GM19240 (cell line): ENCODE results near the gene HBEGF.

ENCODE experiments used
- DNase-seq: peaks from one replicate; pipeline ENCODE4 v3.0.0; 2011; ENCODE audit warnings: low spot score; ENCODE audit not compliant: insufficient read length

Gene HBEGF

GRCh38 chr5:140346348-140347221 lies at the start of gene HBEGF:
Gene HBEGF (minus strand): TSS chr5:140346603. CDS start chr5:140346328, 275 bp downstream.
- DNase-seq: peak; percentile 65

- DNase-seq: no peak
These were observed 47.3 kb upstream of the HBEGF start for GRCh38 chr5:140393738-140394137.

- no peak for DNase-seq
These were observed 45.3 kb upstream of the HBEGF start for GRCh38 chr5:140391732-140392131.

- DNase-seq: no peak
These were observed 44.9 kb upstream of the HBEGF start for GRCh38 chr5:140391312-140391711.

- DNase-seq: no peak
These were observed 41.6 kb upstream of the HBEGF start for GRCh38 chr5:140388052-140388451.

- DNase-seq: no peak
These were observed 36.9 kb upstream of the HBEGF start for GRCh38 chr5:140383300-140383699.

- no peak for DNase-seq
These were observed 36.5 kb upstream of the HBEGF start for GRCh38 chr5:140382866-140383265.

- DNase-seq: no peak
These were observed 35.6 kb upstream of the HBEGF start for GRCh38 chr5:140381972-140382371.

GRCh38 chr5:140381351-140381750 lies 34.9 kb upstream of the HBEGF start:
- DNase-seq: no peak

GRCh38 chr5:140372971-140373487 lies 26.6 kb upstream of the HBEGF start:
- DNase-seq: no peak

GRCh38 chr5:140371356-140372151 lies 25.2 kb upstream of the HBEGF start:
- DNase-seq: no peak

- DNase-seq: no peak
These were observed 21.0 kb upstream of the HBEGF start for GRCh38 chr5:140367256-140368013.

GRCh38 chr5:140366589-140367255 lies 20.3 kb upstream of the HBEGF start:
- DNase-seq: no peak

GRCh38 chr5:140365941-140366340 lies 19.5 kb upstream of the HBEGF start:
- DNase-seq: no peak

- no peak for DNase-seq
These were observed 18.9 kb upstream of the HBEGF start for GRCh38 chr5:140365282-140365681.

GRCh38 chr5:140364472-140364765 lies 18.0 kb upstream of the HBEGF start:
- no peak for DNase-seq

GRCh38 chr5:140363631-140364471 lies 17.4 kb upstream of the HBEGF start:
- no peak for DNase-seq

GRCh38 chr5:140362875-140363630 lies 16.6 kb upstream of the HBEGF start:
- DNase-seq: peak; percentile 70

- no peak for DNase-seq
These were observed 15.9 kb upstream of the HBEGF start for GRCh38 chr5:140362311-140362710.
